ENCODE data around the gene USP6. TPM values are rescaled to one million over a fixed set of nuclear protein-coding genes. Genes with fewer than 3 reads are reported as not detected.

Gene USP6
- polyA plus RNA-seq, 1 experiment, result not detected

- DNase-seq (ENCODE audit: low read depth), result peak; percentile 72
- no peaks in the 10 kb centered on the region for H3K27me3 ChIP-seq (ENCODE audit: control insufficient read depth, insufficient read depth, low read length)
- TF ChIP-seq CTCF (IDR thresholded peaks at IDR 0.05; ENCODE audit: insufficient read depth, low read depth, low read length), result peak; percentile 79
- POLR2A ChIA-PET, result no interaction called here
- CTCF ChIA-PET, result interaction anchor here (0.9 to 1.5 kb wide), 6 partner anchors 9 to 46 kb away, joined by 3 to 7 read pairs (median 4); no protein-coding TSS in a partner anchor
- peaks cover 3% of the 10 kb centered on the region for H3K36me3 ChIP-seq (ENCODE audit: control insufficient read depth, insufficient read depth, low read length)
- peak within 1 kb of the TSS; percentile 90 for H3K4me3 ChIP-seq (ENCODE audit: low read depth, low read length)
Observed at GRCh38 chr17:5191541-5192417, 75.9 kb downstream of the USP6 start, which contains the start of gene ZNF594. Gene ZNF594 (minus strand): TSS chr17:5191868. CDS start chr17:5184256, 7,612 bp downstream.

GRCh38 chr17:5194346-5194745 is 78.5 kb downstream of the USP6 start:
- CTCF ChIA-PET, result interaction anchor here (0.6 to 0.9 kb wide), 2 partner anchors 48 to 245 kb away, joined by 3 to 4 read pairs; partner anchors contain the start of gene C1QBP
- DNase-seq (ENCODE audit: low read depth), result no peak
- Histone ChIP-seq H3K27me3 (ENCODE audit: control insufficient read depth, insufficient read depth, low read length) (no peaks in the 10 kb centered on the region), H3K36me3 (ENCODE audit: control insufficient read depth, insufficient read depth, low read length) (peaks cover under 1% of the 10 kb centered on the region), H3K4me3 (ENCODE audit: low read depth, low read length) (no peak overlapping the region)
- TF ChIP-seq CTCF (IDR thresholded peaks at IDR 0.05; ENCODE audit: insufficient read depth, low read depth, low read length), result no peak
- POLR2A ChIA-PET, result no interaction called here

GRCh38 chr17:5198472-5198871 is 82.6 kb downstream of the USP6 start:
- POLR2A ChIA-PET, result no interaction called here
- DNase-seq (ENCODE audit: low read depth), result no peak
- no peak overlapping the region for H3K4me3 ChIP-seq (ENCODE audit: low read depth, low read length)
- TF ChIP-seq CTCF (IDR thresholded peaks at IDR 0.05; ENCODE audit: insufficient read depth, low read depth, low read length), result no peak
- no peaks in the 10 kb centered on the region for H3K27me3 ChIP-seq (ENCODE audit: control insufficient read depth, insufficient read depth, low read length)
- no peaks in the 10 kb centered on the region; the same call in 1 of the 2 replicates for H3K36me3 ChIP-seq (ENCODE audit: control insufficient read depth, insufficient read depth, low read length)
- CTCF ChIA-PET, result interaction anchor here (0.5 to 1.5 kb wide), 3 partner anchors 14 to 410 kb away, joined by 4 read pairs; no protein-coding TSS in a partner anchor

- no peak for DNase-seq (ENCODE audit: low read depth)
- Histone ChIP-seq H3K36me3 (ENCODE audit: control insufficient read depth, insufficient read depth, low read length) (no peaks in the 10 kb centered on the region; the same call in 1 of the 2 replicates), H3K4me3 (ENCODE audit: low read depth, low read length) (no peak overlapping the region), H3K27me3 (ENCODE audit: control insufficient read depth, insufficient read depth, low read length) (no peaks in the 10 kb centered on the region)
- no peak for TF ChIP-seq CTCF (IDR thresholded peaks at IDR 0.05; ENCODE audit: insufficient read depth, low read depth, low read length)
- CTCF ChIA-PET, result no interaction called here
- POLR2A ChIA-PET, result no interaction called here
Observed at GRCh38 chr17:5200360-5200759, 84.5 kb downstream of the USP6 start.

GRCh38 chr17:5201011-5201410 is 85.2 kb downstream of the USP6 start:
- H3K4me3 ChIP-seq (ENCODE audit: low read depth, low read length), result no peak overlapping the region
- no peaks in the 10 kb centered on the region for H3K27me3 ChIP-seq (ENCODE audit: control insufficient read depth, insufficient read depth, low read length)
- H3K36me3 ChIP-seq (ENCODE audit: control insufficient read depth, insufficient read depth, low read length), result no peaks in the 10 kb centered on the region; the same call in 1 of the 2 replicates
- CTCF ChIA-PET, result no interaction called here
- no peak for DNase-seq (ENCODE audit: low read depth)
- POLR2A ChIA-PET, result no interaction called here
- no peak for TF ChIP-seq CTCF (IDR thresholded peaks at IDR 0.05; ENCODE audit: insufficient read depth, low read depth, low read length)
